HL-60 (cell line): Measurements from ENCODE around the gene DDX42.

Source experiments
- CTCF ChIP-seq: IDR thresholded peaks from one replicate; pipeline ENCODE4 v1.5.1; 2011; ENCODE audit warnings: low read length, control low read depth, inconsistent platforms; ENCODE audit not compliant: insufficient read depth
- POLR2AphosphoS5 ChIP-seq: IDR thresholded peaks from 2 replicates; pipeline ENCODE4 v1.6.1; 2012; ENCODE audit warnings: low read depth

GRCh38 chr17:63831505-63831904 lies 57.5 kb downstream of the DDX42 start:
- TF ChIP-seq CTCF (no peak), POLR2AphosphoS5 (no peak)
